ENCODE measurements around the gene RASSF4. TPM values are rescaled to one million over a fixed set of nuclear protein-coding genes. Genes with fewer than 3 reads are reported as not detected.
A peak's percentile ranks its signal among the peaks of the same experiment; 100 is the strongest.

The RASSF4 gene
- total RNA-seq, 4 donors from 2014 or later = 27.6 to 41.5 (median 32.7) TPM

DNA sequence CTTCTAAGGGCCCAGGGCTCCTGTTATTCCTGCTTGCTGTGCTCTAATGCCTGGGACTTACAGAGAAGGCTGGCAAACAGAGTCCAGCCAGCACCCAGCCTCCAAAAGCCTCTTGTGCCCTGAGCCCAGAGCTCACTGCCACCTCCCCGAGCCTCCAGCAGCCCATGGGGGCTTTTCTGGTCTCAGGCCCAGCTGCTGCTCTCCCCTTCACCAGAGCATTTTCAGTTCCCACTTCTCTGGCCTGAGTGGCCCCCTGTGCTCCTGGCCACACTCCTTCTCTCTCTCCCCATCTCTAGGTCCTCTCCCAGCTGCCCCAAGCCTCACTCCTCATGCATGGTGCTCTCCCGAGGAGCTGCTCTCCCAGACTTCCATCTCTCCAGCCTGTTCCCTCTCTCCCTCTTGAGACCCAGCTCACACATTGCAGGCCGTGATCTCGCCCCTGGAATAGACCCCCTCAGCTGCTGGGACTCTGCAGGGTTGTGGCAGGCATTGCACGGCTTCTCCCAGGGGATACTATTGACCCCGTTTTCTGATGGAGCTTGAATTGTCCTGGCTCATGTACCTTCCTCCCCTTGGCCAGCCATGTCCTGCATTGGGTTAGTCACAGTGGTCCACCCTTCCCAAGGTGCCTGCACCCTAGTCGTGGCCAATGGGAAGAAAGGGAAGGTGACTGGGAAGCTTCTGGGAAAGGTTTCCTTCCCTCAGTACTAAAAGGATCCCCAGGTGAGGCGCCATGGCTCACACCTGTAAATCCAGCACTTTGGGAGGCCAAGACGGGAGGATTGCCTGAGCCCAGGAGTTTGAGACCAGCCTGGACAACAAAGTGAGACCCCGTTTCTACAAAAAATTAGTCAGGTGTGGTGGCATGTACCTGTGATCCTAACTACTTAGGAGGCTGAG lies 9.0 kb upstream of the RASSF4 start:
- Histone ChIP-seq H3K27me3 (no peaks in the 10 kb centered on the region), H3K36me3 (peaks cover 0 to 13% (median 1%) of the 10 kb centered on the region in 4 donors), H3K4me3 (no peak overlapping the region), H3K9me3 (no peaks in the 10 kb centered on the region), H3K27ac (replicated peaks in 1 of 4) (peak overlapping the region in 1 of 4 donors; percentile 1), H3K4me1 (peaks cover 10 to 66% (median 23%) of the 10 kb centered on the region in 4 donors)
- no peak for TF ChIP-seq POLR2AphosphoS5 (IDR thresholded peaks at IDR 0.05)
- TF ChIP-seq, protein P1, sequence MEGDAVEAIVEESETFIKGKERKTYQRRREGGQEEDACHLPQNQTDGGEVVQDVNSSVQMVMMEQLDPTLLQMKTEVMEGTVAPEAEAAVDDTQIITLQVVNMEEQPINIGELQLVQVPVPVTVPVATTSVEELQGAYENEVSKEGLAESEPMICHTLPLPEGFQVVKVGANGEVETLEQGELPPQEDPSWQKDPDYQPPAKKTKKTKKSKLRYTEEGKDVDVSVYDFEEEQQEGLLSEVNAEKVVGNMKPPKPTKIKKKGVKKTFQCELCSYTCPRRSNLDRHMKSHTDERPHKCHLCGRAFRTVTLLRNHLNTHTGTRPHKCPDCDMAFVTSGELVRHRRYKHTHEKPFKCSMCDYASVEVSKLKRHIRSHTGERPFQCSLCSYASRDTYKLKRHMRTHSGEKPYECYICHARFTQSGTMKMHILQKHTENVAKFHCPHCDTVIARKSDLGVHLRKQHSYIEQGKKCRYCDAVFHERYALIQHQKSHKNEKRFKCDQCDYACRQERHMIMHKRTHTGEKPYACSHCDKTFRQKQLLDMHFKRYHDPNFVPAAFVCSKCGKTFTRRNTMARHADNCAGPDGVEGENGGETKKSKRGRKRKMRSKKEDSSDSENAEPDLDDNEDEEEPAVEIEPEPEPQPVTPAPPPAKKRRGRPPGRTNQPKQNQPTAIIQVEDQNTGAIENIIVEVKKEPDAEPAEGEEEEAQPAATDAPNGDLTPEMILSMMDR (IDR thresholded peaks at IDR 0.05) = no peak
- TF ChIP-seq EP300 (IDR thresholded peaks at IDR 0.05) = no peak
- TF ChIP-seq POLR2A (IDR thresholded peaks at IDR 0.05; ENCODE audit: low read depth) = no peak
- 92% methylated on average over 9 of the region's 10 CpGs for WGBS
- intact Hi-C loops (cut with DNase I) = no loop called here
- no peak for DNase-seq (ENCODE audit: extremely low spot score)

GRCh38 chr10:44951576-44952226 lies 7.9 kb upstream of the RASSF4 start:
- DNase-seq (ENCODE audit: extremely low spot score) = no peak
- H3K27me3 ChIP-seq = no peaks in the 10 kb centered on the region
- H3K9me3 ChIP-seq = no peaks in the 10 kb centered on the region
- WGBS = 84% methylated on average over 7 of the region's 7 CpGs
- H3K4me3 ChIP-seq = no peak overlapping the region
- no peak for TF ChIP-seq EP300 (IDR thresholded peaks at IDR 0.05)
- TF ChIP-seq, protein P1 (IDR thresholded peaks at IDR 0.05) = no peak
- TF ChIP-seq POLR2AphosphoS5 (IDR thresholded peaks at IDR 0.05) = no peak
- TF ChIP-seq POLR2A (IDR thresholded peaks at IDR 0.05; ENCODE audit: low read depth) = no peak
- intact Hi-C loops (cut with DNase I) = no loop called here
- peaks cover 0 to 22% (median 4%) of the 10 kb centered on the region in 4 donors for H3K36me3 ChIP-seq
- peaks cover 10 to 63% (median 23%) of the 10 kb centered on the region in 4 donors for H3K4me1 ChIP-seq
- no peak overlapping the region for H3K27ac ChIP-seq (replicated peaks in 1 of 4)

- H3K4me3 ChIP-seq = no peak overlapping the region
- no peak for DNase-seq (ENCODE audit: extremely low spot score)
- H3K36me3 ChIP-seq = peaks cover 0 to 22% (median 4%) of the 10 kb centered on the region in 4 donors
- H3K4me1 ChIP-seq = peaks cover 15 to 66% (median 32%) of the 10 kb centered on the region in 4 donors
- H3K9me3 ChIP-seq = no peaks in the 10 kb centered on the region
- H3K27me3 ChIP-seq = no peaks in the 10 kb centered on the region
- WGBS = 27% methylated on average over 2 of the region's 2 CpGs
- H3K27ac ChIP-seq (replicated peaks in 1 of 4) = peak overlapping the region in 1 of 4 donors; percentile 14
- no peak for TF ChIP-seq POLR2AphosphoS5 (IDR thresholded peaks at IDR 0.05)
- no peak for TF ChIP-seq EP300 (IDR thresholded peaks at IDR 0.05)
- TF ChIP-seq, protein P1 (IDR thresholded peaks at IDR 0.05) = no peak
- no peak for TF ChIP-seq POLR2A (IDR thresholded peaks at IDR 0.05; ENCODE audit: low read depth)
- intact Hi-C loops (cut with DNase I) = no loop called here
Observed at GRCh38 chr10:44952779-44953231, 6.8 kb upstream of the RASSF4 start.

DNA sequence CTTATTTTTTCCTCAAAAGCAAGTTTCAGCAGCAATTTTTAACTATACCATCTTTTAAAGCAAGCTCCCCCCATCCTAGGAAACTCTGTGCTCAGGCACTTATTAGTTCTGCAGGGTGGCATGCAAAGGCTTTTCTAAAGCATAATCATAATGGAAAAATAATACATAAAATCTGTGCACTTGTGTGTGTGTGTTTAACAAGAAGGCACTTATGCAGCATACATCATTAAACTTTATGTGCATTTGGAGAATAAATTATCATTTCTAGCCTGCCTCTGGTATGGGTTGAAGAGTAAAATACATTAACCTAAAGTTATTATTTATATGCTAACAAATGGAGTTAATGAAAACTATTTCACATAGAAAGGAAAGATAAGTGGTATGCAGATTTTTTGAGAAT lies 5.6 kb upstream of the RASSF4 start:
- peaks cover 26 to 62% (median 43%) of the 10 kb centered on the region in 4 donors for H3K4me1 ChIP-seq
- no peaks in the 10 kb centered on the region for H3K27me3 ChIP-seq
- TF ChIP-seq POLR2A (IDR thresholded peaks at IDR 0.05; ENCODE audit: low read depth) (no peak), EP300 (IDR thresholded peaks at IDR 0.05) (no peak), POLR2AphosphoS5 (IDR thresholded peaks at IDR 0.05) (no peak)
- TF ChIP-seq, protein P1 (IDR thresholded peaks at IDR 0.05) = no peak
- no peak for DNase-seq (ENCODE audit: extremely low spot score)
- no peak overlapping the region for H3K27ac ChIP-seq (replicated peaks in 1 of 4)
- peaks cover 0 to 22% (median 4%) of the 10 kb centered on the region in 4 donors for H3K36me3 ChIP-seq
- no peak overlapping the region for H3K4me3 ChIP-seq
- no peaks in the 10 kb centered on the region for H3K9me3 ChIP-seq
- intact Hi-C loops (cut with DNase I) = no loop called here
